Keratinocyte (primary cell): Measurements from ENCODE around the gene OR56A5.

Source experiments
- EZH2 ChIP-seq: IDR thresholded peaks from one replicate; pipeline ENCODE4 v1.6.1; 2012; ENCODE audit warnings: inconsistent platforms, mild to moderate bottlenecking, low read length, moderate library complexity
- TF ChIP-seq, protein P1 (sequence below), 3 experiments: IDR thresholded peaks in 1 of 3; conservative IDR thresholded peaks in 1 of 3; optimal IDR thresholded peaks in 1 of 3; 2 replicates in 2 of 3; 3 replicates in 1 of 3; pipeline versions ENCODE3 to v1.5.1; 2011; ENCODE audit warnings: low read length in 3 of 3, mild to moderate bottlenecking in 3 of 3, moderate library complexity in 2 of 3, control low read depth in 1 of 3, inconsistent platforms in 1 of 3; ENCODE audit not compliant: insufficient read depth in 2 of 3; ENCODE audit errors: extremely low read depth in 1 of 3

DNA sequence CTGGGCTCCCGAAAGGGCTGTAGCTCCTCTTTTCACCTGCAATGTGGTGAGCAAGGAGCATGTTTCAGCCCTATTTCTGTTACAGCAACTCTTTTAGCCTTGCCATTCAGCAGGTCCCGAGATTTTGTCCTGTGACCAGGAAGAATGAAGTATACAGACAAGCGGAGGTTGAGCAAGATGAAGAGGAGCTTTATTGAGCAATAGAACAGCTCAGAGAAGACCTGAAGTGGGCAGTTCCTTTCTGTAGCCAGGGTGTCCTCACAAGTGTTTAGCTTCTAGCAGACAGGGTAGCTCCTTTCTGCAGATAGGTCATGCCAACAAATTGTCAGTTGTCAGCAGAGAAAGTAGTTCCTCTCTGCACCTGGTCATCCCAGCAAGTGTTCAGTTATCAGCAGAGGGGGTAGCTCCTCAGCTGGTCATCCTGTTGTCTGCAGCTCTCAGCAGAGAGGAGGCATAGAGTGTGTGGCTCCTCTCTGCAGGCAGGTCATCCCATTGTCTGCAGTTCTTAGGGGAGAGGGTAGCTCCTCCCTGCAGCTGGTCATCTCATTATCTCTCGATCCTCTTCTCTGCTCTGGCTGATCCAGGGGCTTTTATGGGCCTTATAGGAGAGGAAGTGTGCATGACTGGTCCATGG lies 43.9 kb upstream of the OR56A5 start:
- TF ChIP-seq, protein P1, sequence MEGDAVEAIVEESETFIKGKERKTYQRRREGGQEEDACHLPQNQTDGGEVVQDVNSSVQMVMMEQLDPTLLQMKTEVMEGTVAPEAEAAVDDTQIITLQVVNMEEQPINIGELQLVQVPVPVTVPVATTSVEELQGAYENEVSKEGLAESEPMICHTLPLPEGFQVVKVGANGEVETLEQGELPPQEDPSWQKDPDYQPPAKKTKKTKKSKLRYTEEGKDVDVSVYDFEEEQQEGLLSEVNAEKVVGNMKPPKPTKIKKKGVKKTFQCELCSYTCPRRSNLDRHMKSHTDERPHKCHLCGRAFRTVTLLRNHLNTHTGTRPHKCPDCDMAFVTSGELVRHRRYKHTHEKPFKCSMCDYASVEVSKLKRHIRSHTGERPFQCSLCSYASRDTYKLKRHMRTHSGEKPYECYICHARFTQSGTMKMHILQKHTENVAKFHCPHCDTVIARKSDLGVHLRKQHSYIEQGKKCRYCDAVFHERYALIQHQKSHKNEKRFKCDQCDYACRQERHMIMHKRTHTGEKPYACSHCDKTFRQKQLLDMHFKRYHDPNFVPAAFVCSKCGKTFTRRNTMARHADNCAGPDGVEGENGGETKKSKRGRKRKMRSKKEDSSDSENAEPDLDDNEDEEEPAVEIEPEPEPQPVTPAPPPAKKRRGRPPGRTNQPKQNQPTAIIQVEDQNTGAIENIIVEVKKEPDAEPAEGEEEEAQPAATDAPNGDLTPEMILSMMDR (optimal IDR thresholded peaks at IDR 0.05 in 1 of 3, IDR thresholded peaks at IDR 0.05 in 1 of 3, conservative IDR thresholded peaks at IDR 0.05 in 1 of 3; ENCODE audit: extremely low read depth in 1 of 3, insufficient read depth in 2 of 3, low read length in 3 of 3) = no peak
- TF ChIP-seq EZH2 = no peak
